Ovary (tissue), 9 donors: Measurements from ENCODE around the gene TRRAP. TPM values are rescaled to one million over a fixed set of nuclear protein-coding genes. Genes with fewer than 3 reads are reported as not detected.

Experiments used
- DNase-seq, 5 donors: peaks; one replicate each; pipeline ENCODE4 v3.0.0-alpha.2; 2019 to 2020
- H3K27ac ChIP-seq, 2 donors: fragments of 200-600 bp; one replicate each; pipeline versions ENCODE4 v1.5.1 to v1.8.0; 2019 to 2022
- H3K27me3 ChIP-seq: fragments of 200-600 bp; one replicate; pipeline ENCODE4 v1.8.0; 2022
- H3K36me3 ChIP-seq: fragments of 200-600 bp; sonication (generic); one replicate; pipeline ENCODE4 v1.5.1; 2019
- H3K4me1 ChIP-seq: one replicate; pipeline ENCODE4 v1.8.1; 2013; ENCODE audit warnings: mild to moderate bottlenecking, moderate library complexity; ENCODE audit not compliant: insufficient read depth
- H3K4me3 ChIP-seq: fragments of 200-600 bp; sonication (generic); one replicate; pipeline ENCODE4 v1.5.1; 2017
- H3K9me3 ChIP-seq, 2 donors: fragments of 200-600 bp in 1 of 2; sonication (generic) in 1 of 2; one replicate each; pipeline versions ENCODE4 v1.5.1 to v1.8.1; 2013 to 2019; ENCODE audit warnings: mild to moderate bottlenecking in 1 of 2, moderate library complexity in 1 of 2
- CTCF ChIP-seq, 3 donors: fragments of 450-650 bp in 2 of 3; fragments of 200-600 bp in 1 of 3; IDR thresholded peaks; one replicate each; pipeline versions ENCODE4 v1.5.1 to v1.8.0; 2016 to 2022; ENCODE audit warnings: antibody characterized with exemption in 3 of 3, mild to moderate bottlenecking in 1 of 3
- EP300 ChIP-seq: sonication (generic); formaldehyde crosslinking; IDR thresholded peaks from one replicate; pipeline ENCODE4 v1.6.1; 2017; ENCODE audit warnings: antibody characterized with exemption
- POLR2A ChIP-seq: fragments of 450-650 bp; IDR thresholded peaks from one replicate; pipeline ENCODE4 v1.6.1; 2017; ENCODE audit warnings: antibody characterized with exemption, mild to moderate bottlenecking, moderate library complexity
- WGBS, 3 donors: extraction: QIAGEN DNeasy Blood & Tissue Kit in 1 of 3; methylation state at CpG; one replicate each; pipeline versions ENCODE4 v1.1.5 to v1.1.7; 2013 to 2017; 5-methylcytosine and 5-hydroxymethylcytosine counted together
- intact Hi-C, 4 donors: fragments of 100-400 bp; cut with DNase I; formaldehyde crosslinking; loops; one replicate each; pipeline versions ENCODE4 v1.11.0 to v1.15.1; 2022 to 2023
- polyA plus RNA-seq, 2 donors: library from polyadenylated mRNA; stranded (reverse); fragments of 200-250 nt in 1 of 2; fragments of 350-450 nt in 1 of 2; fragmentation: Illumina TruSeq in 1 of 2; extraction: RNeasy Lipid Tissue Mini Kit (QIAGEN cat#74804) in 1 of 2; gene quantifications; one replicate each; pipeline ENCODE4 v1.2.3, GENCODE V29; 2013 to 2014
- total RNA-seq, 7 donors: library from RNA; depleted of rRNA in 2 of 7; stranded (reverse); fragments of >200 nt in 2 of 7; fragmentation: NEBNext Ultra II Directional in 3 of 7; extraction: Animal tissue kit (Norgen Biotek cat#: 25700) in 3 of 7; gene quantifications; one replicate each; pipeline versions ENCODE4 v1.1.0 to v1.2.4, GENCODE V29; 2016 to 2023
- donor health status: DM: no; HTN: no; CAD: no; lungs with moderate emphysema.
- donor health status: DM: no; HTN: no; CAD: no.
- donor health status: Bipolar disorder and iron deficiency.
- donor health status: DM: yes; HTN: yes; CAD: no.
- donor health status: DM: no; HTN: no; CAD: no.
- donor health status: DM: yes; HTN: yes; CAD: no.

TRRAP gene
- total and polyA plus RNA-seq, 9 donors, result 15.9 to 47.9 (median 36.6) TPM

- intact Hi-C loops, result no loop called here
- no peak for TF ChIP-seq POLR2A
- TF ChIP-seq EP300, result no peak
- TF ChIP-seq CTCF (IDR thresholded peaks at IDR 0.05), result no peak
- no peaks in the 10 kb centered on the region for H3K27me3 ChIP-seq
- DNase-seq, result no peak
- peaks cover 2% of the 10 kb centered on the region for H3K36me3 ChIP-seq
- no peak overlapping the region for H3K27ac ChIP-seq
- 91 to 94% (median 93%) methylated on average over 10 of the region's 10 CpGs for WGBS, 3 donors
- H3K9me3 ChIP-seq, result no peaks in the 10 kb centered on the region
- H3K4me3 ChIP-seq, result no peak overlapping the region
- no peaks in the 10 kb centered on the region for H3K4me1 ChIP-seq
Observed at GRCh38 chr7:98963305-98963704, 85.0 kb downstream of the TRRAP start.

- Histone ChIP-seq H3K27ac (no peak overlapping the region), H3K4me3 (no peak overlapping the region), H3K36me3 (peaks cover 2% of the 10 kb centered on the region), H3K4me1 (no peaks in the 10 kb centered on the region), H3K27me3 (no peaks in the 10 kb centered on the region), H3K9me3 (no peaks in the 10 kb centered on the region)
- no peak for DNase-seq
- intact Hi-C loops, result no loop called here
- TF ChIP-seq EP300 (no peak), POLR2A (no peak), CTCF (IDR thresholded peaks at IDR 0.05) (no peak)
- WGBS, 3 donors, result 92 to 96% (median 92%) methylated on average over 10 of the region's 10 CpGs
Observed at GRCh38 chr7:98964596-98964995, 86.3 kb downstream of the TRRAP start.

GRCh38 chr7:98968621-98969020 lies 90.3 kb downstream of the TRRAP start:
- DNase-seq, result no peak
- intact Hi-C loops, result no loop called here
- H3K27me3 ChIP-seq, result no peaks in the 10 kb centered on the region
- H3K36me3 ChIP-seq, result peaks cover 2% of the 10 kb centered on the region
- no peak overlapping the region for H3K27ac ChIP-seq
- H3K4me1 ChIP-seq, result no peaks in the 10 kb centered on the region
- H3K4me3 ChIP-seq, result no peak overlapping the region
- H3K9me3 ChIP-seq, result no peaks in the 10 kb centered on the region
- TF ChIP-seq EP300, result no peak
- no peak for TF ChIP-seq POLR2A
- WGBS, 3 donors, result 82 to 88% (median 85%) methylated on average over 14 of the region's 14 CpGs

GRCh38 chr7:98969386-98969785 lies 91.1 kb downstream of the TRRAP start:
- H3K27ac ChIP-seq, result no peak overlapping the region
- H3K4me1 ChIP-seq, result no peaks in the 10 kb centered on the region
- H3K27me3 ChIP-seq, result no peaks in the 10 kb centered on the region
- intact Hi-C loops, result no loop called here
- DNase-seq, result no peak
- H3K9me3 ChIP-seq, result no peaks in the 10 kb centered on the region
- TF ChIP-seq CTCF (IDR thresholded peaks at IDR 0.05), result no peak
- no peak for TF ChIP-seq POLR2A
- TF ChIP-seq EP300, result no peak
- H3K36me3 ChIP-seq, result peaks cover 2% of the 10 kb centered on the region
- WGBS, 3 donors, result 92 to 99% (median 95%) methylated on average over 11 of the region's 11 CpGs
- no peak overlapping the region for H3K4me3 ChIP-seq

- DNase-seq, result no peak
- intact Hi-C loops, result no loop called here
- H3K36me3 ChIP-seq, result no peaks in the 10 kb centered on the region
- TF ChIP-seq EP300, result no peak
- TF ChIP-seq CTCF (IDR thresholded peaks at IDR 0.05), result no peak
- no peak for TF ChIP-seq POLR2A
- H3K9me3 ChIP-seq, result no peaks in the 10 kb centered on the region
- no peak overlapping the region for H3K4me3 ChIP-seq
- H3K4me1 ChIP-seq, result no peaks in the 10 kb centered on the region
- H3K27ac ChIP-seq, result no peak overlapping the region
- no peaks in the 10 kb centered on the region for H3K27me3 ChIP-seq
- WGBS, 3 donors, result 88 to 90% (median 90%) methylated on average over 24 of the region's 24 CpGs
Observed at GRCh38 chr7:98970016-98970615, 91.8 kb downstream of the TRRAP start.
